ENCODE data around the gene CASP1.

- TF ChIP-seq, protein P1, sequence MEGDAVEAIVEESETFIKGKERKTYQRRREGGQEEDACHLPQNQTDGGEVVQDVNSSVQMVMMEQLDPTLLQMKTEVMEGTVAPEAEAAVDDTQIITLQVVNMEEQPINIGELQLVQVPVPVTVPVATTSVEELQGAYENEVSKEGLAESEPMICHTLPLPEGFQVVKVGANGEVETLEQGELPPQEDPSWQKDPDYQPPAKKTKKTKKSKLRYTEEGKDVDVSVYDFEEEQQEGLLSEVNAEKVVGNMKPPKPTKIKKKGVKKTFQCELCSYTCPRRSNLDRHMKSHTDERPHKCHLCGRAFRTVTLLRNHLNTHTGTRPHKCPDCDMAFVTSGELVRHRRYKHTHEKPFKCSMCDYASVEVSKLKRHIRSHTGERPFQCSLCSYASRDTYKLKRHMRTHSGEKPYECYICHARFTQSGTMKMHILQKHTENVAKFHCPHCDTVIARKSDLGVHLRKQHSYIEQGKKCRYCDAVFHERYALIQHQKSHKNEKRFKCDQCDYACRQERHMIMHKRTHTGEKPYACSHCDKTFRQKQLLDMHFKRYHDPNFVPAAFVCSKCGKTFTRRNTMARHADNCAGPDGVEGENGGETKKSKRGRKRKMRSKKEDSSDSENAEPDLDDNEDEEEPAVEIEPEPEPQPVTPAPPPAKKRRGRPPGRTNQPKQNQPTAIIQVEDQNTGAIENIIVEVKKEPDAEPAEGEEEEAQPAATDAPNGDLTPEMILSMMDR (IDR thresholded peaks at IDR 0.05; ENCODE audit: low read depth, low read length): no peak
- TF ChIP-seq POLR2A (IDR thresholded peaks at IDR 0.05; ENCODE audit: extremely low read depth, insufficient read length): no peak
- no peak for TF ChIP-seq MYC (IDR thresholded peaks at IDR 0.05; ENCODE audit: low read depth, low read length)
Observed at GRCh38 chr11:105027678-105028077, 7.3 kb downstream of the CASP1 start.

All from NB4 (cell line).